Fibroblast of the aortic adventitia (primary cell): ENCODE results near the gene KLF7. TPM values are rescaled to one million over a fixed set of nuclear protein-coding genes. Genes with fewer than 3 reads are reported as not detected.

ENCODE experiments used
- DNase-seq: peaks from one replicate; pipeline ENCODE4 v3.0.0-alpha.2; 2010; ENCODE audit warnings: low read depth
- H3K4me3 ChIP-seq: 2 replicates; pipeline ENCODE4 v1.5.1; 2011; ENCODE audit warnings: low read depth, mild to moderate bottlenecking, control low read depth, low read length, moderate library complexity
- CTCF ChIP-seq: IDR thresholded peaks from 2 replicates; pipeline ENCODE4 v1.5.1; 2011; ENCODE audit warnings: mild to moderate bottlenecking, low read length, control low read depth, inconsistent platforms; ENCODE audit not compliant: insufficient read depth
- total RNA-seq: library from RNA; depleted of rRNA; stranded (reverse); fragments of >200 nt; gene quantifications from 2 replicates; pipeline ENCODE4 v1.2.3, GENCODE V29; 2012; ENCODE audit warnings: low replicate concordance

KLF7 gene
- total RNA-seq, 1 donor, result 38.5 TPM

DNA sequence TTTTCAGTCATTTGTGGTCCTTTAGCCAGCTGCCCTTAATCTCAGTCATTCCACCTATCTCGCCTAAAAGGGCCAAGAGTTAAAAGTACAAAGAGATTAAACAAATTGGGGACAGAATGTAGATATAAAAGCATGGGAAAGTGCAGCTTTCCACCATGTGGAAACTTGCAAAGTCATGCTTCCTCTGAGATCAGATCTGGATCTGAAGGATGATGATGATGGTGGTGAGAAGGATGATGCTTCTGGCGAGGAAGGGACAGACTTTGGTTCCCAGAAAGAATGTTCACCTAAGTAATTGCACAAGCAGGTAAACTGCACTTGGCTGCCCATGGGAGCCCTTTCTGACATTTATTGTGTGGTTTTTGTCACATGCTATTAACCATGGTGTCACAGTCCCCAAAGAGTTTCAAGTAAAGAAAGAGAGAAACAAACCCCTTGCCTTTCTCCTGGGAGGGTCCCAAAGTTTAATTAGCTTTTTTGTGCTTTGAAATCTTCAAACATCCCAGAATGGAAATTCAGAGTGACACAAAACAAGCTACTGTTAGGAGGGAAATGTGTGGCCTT is 34.7 kb downstream of the KLF7 start:
- DNase-seq, result no peak
- no peak overlapping the region for H3K4me3 ChIP-seq
- TF ChIP-seq CTCF, result no peak

- no peak for TF ChIP-seq CTCF
- DNase-seq, result no peak
- H3K4me3 ChIP-seq, result no peak overlapping the region
Observed at GRCh38 chr2:207129821-207130220, 35.9 kb downstream of the KLF7 start.

- no peak for TF ChIP-seq CTCF
- no peak overlapping the region for H3K4me3 ChIP-seq
- no peak for DNase-seq
Observed at GRCh38 chr2:207128867-207129266, 36.9 kb downstream of the KLF7 start.

DNA sequence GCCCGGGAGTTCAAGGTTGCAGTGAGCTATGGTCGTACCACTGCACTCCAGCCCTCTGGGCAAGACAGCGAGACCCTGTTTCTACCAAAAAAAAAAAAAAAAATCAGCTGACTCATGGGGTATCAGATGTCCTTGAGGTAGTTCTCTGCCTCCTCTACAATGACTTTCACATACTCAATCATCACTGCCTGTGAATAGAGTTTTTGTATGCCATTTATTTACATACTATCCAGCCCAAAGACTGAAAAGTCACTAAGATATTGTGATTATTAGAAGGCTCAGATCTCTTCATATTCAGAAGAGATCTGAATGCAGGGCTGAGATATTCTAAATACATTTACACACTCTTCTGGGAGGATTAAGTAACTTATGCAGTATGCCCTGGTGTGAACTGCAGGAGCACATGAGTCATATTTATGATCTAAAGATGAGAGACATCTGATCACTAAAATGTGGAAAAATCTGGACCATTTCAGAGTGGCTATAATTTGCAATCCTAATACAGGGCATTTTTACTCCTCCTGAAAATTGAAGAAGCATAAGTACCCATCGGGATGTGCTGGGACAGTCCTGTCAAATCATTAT is 38.9 kb downstream of the KLF7 start:
- DNase-seq, result no peak

GRCh38 chr2:207123776-207124391 is 41.9 kb downstream of the KLF7 start:
- no peak for TF ChIP-seq CTCF

More for the DNA sequence above, 38.9 kb downstream of the KLF7 start:
- no peak for TF ChIP-seq CTCF
- H3K4me3 ChIP-seq, result no peak overlapping the region

GRCh38 chr2:207123335-207123744 is 42.4 kb downstream of the KLF7 start:
- TF ChIP-seq CTCF, result no peak

More at GRCh38 chr2:207123776-207124391, 41.9 kb downstream of the KLF7 start:
- H3K4me3 ChIP-seq, result no peak overlapping the region
- DNase-seq, result no peak

More at GRCh38 chr2:207123335-207123744, 42.4 kb downstream of the KLF7 start:
- DNase-seq, result no peak
- H3K4me3 ChIP-seq, result no peak overlapping the region
